H9 (cell line): ENCODE measurements around the gene PEX7. TPM values are rescaled to one million over a fixed set of nuclear protein-coding genes. Genes with fewer than 3 reads are reported as not detected.

Experiments
- DNase-seq: peaks from one replicate; pipeline ENCODE4 v3.0.0-alpha.2; 2017
- H2AFZ ChIP-seq: one replicate; pipeline ENCODE4 v1.6.1; 2013; ENCODE audit warnings: mild to moderate bottlenecking, low read length, control low read depth, moderate library complexity
- H2AK5ac ChIP-seq: 2 replicates; pipeline ENCODE4 v1.6.1; 2013; ENCODE audit warnings: low read length, control low read depth, mixed read lengths; ENCODE audit not compliant: insufficient read length
- H2BK120ac ChIP-seq: one replicate; pipeline ENCODE4 v1.6.1; 2013; ENCODE audit warnings: low read depth, mild to moderate bottlenecking, low read length, control low read depth, inconsistent platforms; ENCODE audit not compliant: poor library complexity, severe bottlenecking
- H2BK12ac ChIP-seq: 2 replicates; pipeline ENCODE4 v1.6.1; 2013; ENCODE audit warnings: low read length, control low read depth, mixed read lengths, low read depth; ENCODE audit not compliant: insufficient read length
- H2BK15ac ChIP-seq: 2 replicates; pipeline ENCODE4 v1.6.1; 2013; ENCODE audit warnings: low read depth, low read length, control low read depth
- H2BK20ac ChIP-seq: one replicate; pipeline ENCODE4 v1.6.1; 2013; ENCODE audit warnings: low read depth, mild to moderate bottlenecking, low read length, control low read depth, inconsistent platforms; ENCODE audit not compliant: poor library complexity, severe bottlenecking
- H2BK5ac ChIP-seq: 2 replicates; pipeline ENCODE4 v1.6.1; 2013; ENCODE audit warnings: low read length, control low read depth, mixed read lengths; ENCODE audit not compliant: insufficient read length
- H3K14ac ChIP-seq: 2 replicates; pipeline ENCODE4 v1.6.1; 2013; ENCODE audit warnings: low read length, control low read depth; ENCODE audit not compliant: insufficient read depth
- H3K18ac ChIP-seq: 2 replicates; pipeline ENCODE4 v1.6.1; 2013; ENCODE audit warnings: low read depth, mild to moderate bottlenecking, mixed read lengths, low read length, control low read depth; ENCODE audit not compliant: insufficient read length
- H3K23ac ChIP-seq: 2 replicates; pipeline ENCODE4 v1.6.1; 2013; ENCODE audit warnings: low read length, control low read depth, mixed read lengths, low read depth; ENCODE audit not compliant: insufficient read length
- H3K23me2 ChIP-seq: 2 replicates; pipeline ENCODE4 v1.6.1; 2013; ENCODE audit warnings: low read depth, mild to moderate bottlenecking, mixed read lengths, low read length, control low read depth; ENCODE audit not compliant: insufficient read length, poor library complexity, severe bottlenecking
- H3K27ac ChIP-seq: 2 replicates; pipeline ENCODE4 v1.5.1; 2013; ENCODE audit warnings: low read length, control low read depth, mixed read lengths, low read depth; ENCODE audit not compliant: insufficient read length
- H3K27me3 ChIP-seq: 2 replicates; pipeline ENCODE4 v1.6.1; 2013; ENCODE audit warnings: low read length, control low read depth, inconsistent platforms; ENCODE audit not compliant: insufficient read depth
- H3K4ac ChIP-seq: 2 replicates; pipeline ENCODE4 v1.6.1; 2013; ENCODE audit warnings: low read depth, mild to moderate bottlenecking, control low read depth, inconsistent platforms, low read length, moderate library complexity
- H3K4me1 ChIP-seq: 2 replicates; pipeline ENCODE4 v1.6.1; 2013; ENCODE audit warnings: low read length, control low read depth, inconsistent platforms; ENCODE audit not compliant: insufficient read depth
- H3K4me2 ChIP-seq: 2 replicates; pipeline ENCODE4 v1.6.1; 2013; ENCODE audit warnings: low read length, control low read depth, mixed read lengths; ENCODE audit not compliant: insufficient read length, insufficient read depth
- H3K56ac ChIP-seq: 2 replicates; pipeline ENCODE4 v1.6.1; 2013; ENCODE audit warnings: low read depth, mild to moderate bottlenecking, mixed read lengths, low read length, control low read depth; ENCODE audit not compliant: insufficient read length
- H3K79me1 ChIP-seq: 2 replicates; pipeline ENCODE4 v1.6.1; 2013; ENCODE audit warnings: low read depth, mild to moderate bottlenecking, moderate library complexity, low read length, control low read depth, inconsistent platforms; ENCODE audit not compliant: insufficient read depth, poor library complexity, severe bottlenecking
- H3K79me2 ChIP-seq: 2 replicates; pipeline ENCODE4 v1.6.1; 2013; ENCODE audit warnings: low read length, control low read depth, inconsistent platforms; ENCODE audit not compliant: insufficient read depth
- H3K9ac ChIP-seq: 2 replicates; pipeline ENCODE4 v1.6.1; 2013; ENCODE audit warnings: low read length, control low read depth, mixed read lengths; ENCODE audit not compliant: insufficient read length; ENCODE audit errors: extremely low read depth
- H3K9me3 ChIP-seq: one replicate; pipeline ENCODE4 v1.6.1; 2013; ENCODE audit warnings: low read depth, low read length, inconsistent platforms; ENCODE audit not compliant: control insufficient read depth
- H3T11ph ChIP-seq: one replicate; pipeline ENCODE4 v1.6.1; 2013; ENCODE audit warnings: mild to moderate bottlenecking, low read length, control low read depth, inconsistent platforms
- H4K20me1 ChIP-seq: one replicate; pipeline ENCODE4 v1.6.1; 2013; ENCODE audit not compliant: control insufficient read depth, insufficient read length, insufficient read depth
- H4K5ac ChIP-seq: 2 replicates; pipeline ENCODE4 v1.6.1; 2013; ENCODE audit warnings: low read depth, mild to moderate bottlenecking, mixed read lengths, low read length, control low read depth; ENCODE audit not compliant: insufficient read length
- H4K8ac ChIP-seq: replicated peaks from 2 replicates; pipeline ENCODE4 v1.6.1; 2013; ENCODE audit warnings: low read length, control low read depth, mixed read lengths, low read depth; ENCODE audit not compliant: insufficient read length
- H4K91ac ChIP-seq: 2 replicates; pipeline ENCODE4 v1.6.1; 2013; ENCODE audit warnings: low read depth, mild to moderate bottlenecking, moderate library complexity, mixed read lengths, low read length, control low read depth; ENCODE audit not compliant: insufficient read length
- H3K27ac Mint-ChIP-seq, 3 experiments: 2 replicates in 2 of 3; 3 replicates in 1 of 3; pipeline ENCODE4 v1.8.0; 2020 to 2021; ENCODE audit warnings: mixed read lengths in 3 of 3, mild to moderate bottlenecking in 1 of 3, moderate library complexity in 1 of 3
- H3K27me3 Mint-ChIP-seq: 2 replicates; pipeline ENCODE4 v1.8.0; 2021; ENCODE audit warnings: low read depth, mild to moderate bottlenecking, moderate library complexity, mixed read lengths
- H3K36me3 Mint-ChIP-seq, 3 experiments: 2 replicates in 2 of 3; 3 replicates in 1 of 3; pipeline ENCODE4 v1.8.0; 2020 to 2021; ENCODE audit warnings: low read depth in 3 of 3, mixed read lengths in 3 of 3; ENCODE audit not compliant: insufficient read depth in 1 of 3
- H3K4me1 Mint-ChIP-seq, 2 experiments: 2 replicates each; pipeline ENCODE4 v1.8.0; 2020; ENCODE audit warnings: mixed read lengths in 2 of 2
- H3K4me3 Mint-ChIP-seq, 2 experiments: 2 replicates in 1 of 2; 3 replicates in 1 of 2; pipeline ENCODE4 v1.8.0; 2020 to 2021; ENCODE audit warnings: mild to moderate bottlenecking in 2 of 2, mixed read lengths in 2 of 2, moderate library complexity in 1 of 2
- H3K9me3 Mint-ChIP-seq, 2 experiments: 2 replicates in 1 of 2; 3 replicates in 1 of 2; pipeline ENCODE4 v1.8.0; 2020; ENCODE audit warnings: mild to moderate bottlenecking in 2 of 2, mixed read lengths in 2 of 2, moderate library complexity in 1 of 2
- WGBS: extraction: QIAGEN DNeasy Blood & Tissue Kit; methylation state at CpG from one replicate; pipeline ENCODE4 v1.1.7; 2013; ENCODE audit warnings: missing lambda C conversion rate, low lambda C conversion rate, mixed read lengths; ENCODE audit not compliant: insufficient read length; ENCODE audit errors: extremely low coverage; 5-methylcytosine and 5-hydroxymethylcytosine counted together
- total RNA-seq: library from RNA; stranded (reverse); gene quantifications from 2 replicates; pipeline ENCODE4 v1.2.1, GENCODE V29; 2021
- TF ChIP-seq, protein P1 (sequence below): fragments of 200-600 bp; sonication (generic); conservative IDR thresholded peaks from 3 replicates; pipeline ENCODE4 v1.8.0; 2021; ENCODE audit warnings: antibody characterized with exemption, mild to moderate bottlenecking

Gene PEX7
- total RNA-seq, 1 experiment from 2014 or later = 8.4 TPM

DNA sequence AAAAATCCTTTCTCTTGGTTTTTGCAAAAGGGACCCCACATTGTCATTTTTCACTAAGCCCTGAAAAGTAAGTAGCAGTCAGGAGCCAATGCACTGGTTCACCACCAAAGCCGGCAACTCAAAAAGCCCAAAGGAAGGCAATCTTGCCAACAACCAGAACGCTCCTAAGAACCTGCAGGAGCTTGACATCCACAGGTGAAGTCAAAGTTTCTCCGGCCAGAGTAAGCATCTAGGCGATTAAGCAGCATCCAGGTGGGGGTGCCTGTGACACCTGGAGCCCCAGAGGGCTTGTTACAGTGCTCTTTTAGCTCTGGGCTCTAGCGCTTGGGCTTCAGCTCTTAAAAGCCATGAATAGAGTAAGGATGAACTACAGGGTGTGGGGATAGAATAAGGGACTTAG lies 135.8 kb downstream of the PEX7 start:
- H3K9me3 ChIP-seq = no peaks in the 10 kb centered on the region
- no peaks in the 10 kb centered on the region for H3K79me2 ChIP-seq
- no peak overlapping the region; a peak in 1 of 5 replicates for H3K4me3 Mint-ChIP-seq
- peak overlapping the region; percentile 41 for H3K27ac ChIP-seq
- no peaks in the 10 kb centered on the region for H4K20me1 ChIP-seq
- WGBS = no CpG with 5 or more reads among the region's 5 CpGs
- TF ChIP-seq, protein P1, sequence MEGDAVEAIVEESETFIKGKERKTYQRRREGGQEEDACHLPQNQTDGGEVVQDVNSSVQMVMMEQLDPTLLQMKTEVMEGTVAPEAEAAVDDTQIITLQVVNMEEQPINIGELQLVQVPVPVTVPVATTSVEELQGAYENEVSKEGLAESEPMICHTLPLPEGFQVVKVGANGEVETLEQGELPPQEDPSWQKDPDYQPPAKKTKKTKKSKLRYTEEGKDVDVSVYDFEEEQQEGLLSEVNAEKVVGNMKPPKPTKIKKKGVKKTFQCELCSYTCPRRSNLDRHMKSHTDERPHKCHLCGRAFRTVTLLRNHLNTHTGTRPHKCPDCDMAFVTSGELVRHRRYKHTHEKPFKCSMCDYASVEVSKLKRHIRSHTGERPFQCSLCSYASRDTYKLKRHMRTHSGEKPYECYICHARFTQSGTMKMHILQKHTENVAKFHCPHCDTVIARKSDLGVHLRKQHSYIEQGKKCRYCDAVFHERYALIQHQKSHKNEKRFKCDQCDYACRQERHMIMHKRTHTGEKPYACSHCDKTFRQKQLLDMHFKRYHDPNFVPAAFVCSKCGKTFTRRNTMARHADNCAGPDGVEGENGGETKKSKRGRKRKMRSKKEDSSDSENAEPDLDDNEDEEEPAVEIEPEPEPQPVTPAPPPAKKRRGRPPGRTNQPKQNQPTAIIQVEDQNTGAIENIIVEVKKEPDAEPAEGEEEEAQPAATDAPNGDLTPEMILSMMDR = no peak
- no peaks in the 10 kb centered on the region for H3K79me1 ChIP-seq
- H2AFZ ChIP-seq = no peak overlapping the region
- H2BK15ac ChIP-seq = no peak overlapping the region
- no peaks in the 10 kb centered on the region for H3K36me3 Mint-ChIP-seq
- no peak overlapping the region for H2AK5ac ChIP-seq
- H3K4me2 ChIP-seq = no peak overlapping the region
- peak overlapping the region; percentile 63 to 97 (median 79); a peak in 4 of 7 replicates for H3K27ac Mint-ChIP-seq
- H2BK20ac ChIP-seq = no peak overlapping the region
- H3K14ac ChIP-seq = no peak overlapping the region
- no peak overlapping the region for H2BK120ac ChIP-seq
- no peak overlapping the region for H3K18ac ChIP-seq
- no peak overlapping the region for H3K4ac ChIP-seq
- no peaks in the 10 kb centered on the region for H3K23me2 ChIP-seq
- DNase-seq = peak; percentile 49
- no peak overlapping the region for H3K56ac ChIP-seq
- no peak overlapping the region for H3K9ac ChIP-seq
- H3K27me3 Mint-ChIP-seq = peaks cover 5% of the 10 kb centered on the region; the same call in 1 of the 2 replicates
- H3K9me3 Mint-ChIP-seq = no peaks in the 10 kb centered on the region
- H4K8ac ChIP-seq = no peak overlapping the region
- no peak overlapping the region for H3K23ac ChIP-seq
- no peak overlapping the region for H3T11ph ChIP-seq
- no peak overlapping the region for H2BK5ac ChIP-seq
- H3K4me1 Mint-ChIP-seq = peaks cover 55 to 56% of the 10 kb centered on the region in 2 experiments
- no peak overlapping the region for H2BK12ac ChIP-seq
- no peaks in the 10 kb centered on the region for H3K27me3 ChIP-seq
- H3K4me1 ChIP-seq = peaks cover 14% of the 10 kb centered on the region
- no peak overlapping the region for H4K5ac ChIP-seq
- H4K91ac ChIP-seq = no peak overlapping the region
